ENCODE measurements around the gene PSD. TPM values are rescaled to one million over a fixed set of nuclear protein-coding genes. Genes with fewer than 3 reads are reported as not detected.

The PSD gene
- total RNA-seq, 2 donors from 2014 or later = 2.9 to 5.1 TPM

GRCh38 chr10:102410429-102411073, 8.0 kb downstream of the PSD start:
- H3K4me1 Mint-ChIP-seq = peaks cover 31% of the 10 kb centered on the region

GRCh38 chr10:102409604-102410428, 8.8 kb downstream of the PSD start:
- Mint-ChIP-seq H3K27me3 (peaks cover 42% of the 10 kb centered on the region), H3K4me1 (peaks cover 32% of the 10 kb centered on the region), H3K27ac (peak overlapping the region; percentile 79), H3K4me3 (peak overlapping the region; percentile 90), H3K36me3 (ENCODE audit: low read depth) (peaks cover 8% of the 10 kb centered on the region)
- ATAC-seq (no peak), DNase-seq (no peak)
- H3K9me3 ChIP-seq (ENCODE audit: control insufficient read depth, low read length, poor library complexity, severe bottlenecking) = no peaks in the 10 kb centered on the region

More at GRCh38 chr10:102410429-102411073, 8.0 kb downstream of the PSD start:
- H3K9me3 ChIP-seq (ENCODE audit: control insufficient read depth, low read length, poor library complexity, severe bottlenecking) = no peaks in the 10 kb centered on the region
- peaks cover 8% of the 10 kb centered on the region for H3K36me3 Mint-ChIP-seq (ENCODE audit: low read depth)
- H3K27me3 Mint-ChIP-seq = peaks cover 43% of the 10 kb centered on the region
- H3K4me3 Mint-ChIP-seq = peak overlapping the region; percentile 90
- peak; percentile 5 for ATAC-seq
- DNase-seq = peak in 1 of 3 donors; percentile 28
- peak overlapping the region; percentile 79 for H3K27ac Mint-ChIP-seq

- ATAC-seq (peak; percentile 53), DNase-seq (peak; percentile 44 to 59 (median 55))
- peaks cover 8% of the 10 kb centered on the region for H3K36me3 Mint-ChIP-seq (ENCODE audit: low read depth)
- H3K4me1 Mint-ChIP-seq = peaks cover 34% of the 10 kb centered on the region
- H3K4me3 Mint-ChIP-seq = peak overlapping the region; percentile 90
- H3K27ac Mint-ChIP-seq = peak overlapping the region; percentile 95
- peaks cover 35% of the 10 kb centered on the region for H3K27me3 Mint-ChIP-seq
- no peaks in the 10 kb centered on the region for H3K9me3 ChIP-seq (ENCODE audit: control insufficient read depth, low read length, poor library complexity, severe bottlenecking)
Observed at GRCh38 chr10:102408728-102409603, 9.6 kb downstream of the PSD start.

GRCh38 chr10:102408131-102408727, 10.4 kb downstream of the PSD start:
- peak overlapping the region; percentile 95 for H3K27ac Mint-ChIP-seq

GRCh38 chr10:102407425-102408130, 11.0 kb downstream of the PSD start:
- peak overlapping the region; percentile 95 for H3K27ac Mint-ChIP-seq
- no peak for DNase-seq

More at GRCh38 chr10:102408131-102408727, 10.4 kb downstream of the PSD start:
- Mint-ChIP-seq H3K4me3 (peak overlapping the region; percentile 84), H3K27me3 (peaks cover 35% of the 10 kb centered on the region), H3K36me3 (ENCODE audit: low read depth) (peaks cover 8% of the 10 kb centered on the region), H3K4me1 (peaks cover 39% of the 10 kb centered on the region)
- no peaks in the 10 kb centered on the region for H3K9me3 ChIP-seq (ENCODE audit: control insufficient read depth, low read length, poor library complexity, severe bottlenecking)
- ATAC-seq (peak; percentile 9), DNase-seq (no peak)

GRCh38 chr10:102406815-102407214, 11.8 kb downstream of the PSD start:
- peak overlapping the region; percentile 95 for H3K27ac Mint-ChIP-seq
- peaks cover 32% of the 10 kb centered on the region for H3K27me3 Mint-ChIP-seq
- no peak for DNase-seq
- peaks cover 37% of the 10 kb centered on the region for H3K4me1 Mint-ChIP-seq
- no peaks in the 10 kb centered on the region for H3K9me3 ChIP-seq (ENCODE audit: control insufficient read depth, low read length, poor library complexity, severe bottlenecking)
- no peak for ATAC-seq
- peaks cover 8% of the 10 kb centered on the region for H3K36me3 Mint-ChIP-seq (ENCODE audit: low read depth)
- H3K4me3 Mint-ChIP-seq = peak overlapping the region; percentile 77

More at GRCh38 chr10:102407425-102408130, 11.0 kb downstream of the PSD start:
- H3K27me3 Mint-ChIP-seq = peaks cover 35% of the 10 kb centered on the region
- H3K4me1 Mint-ChIP-seq = peaks cover 35% of the 10 kb centered on the region
- no peaks in the 10 kb centered on the region for H3K9me3 ChIP-seq (ENCODE audit: control insufficient read depth, low read length, poor library complexity, severe bottlenecking)
- peaks cover 8% of the 10 kb centered on the region for H3K36me3 Mint-ChIP-seq (ENCODE audit: low read depth)
- ATAC-seq = no peak
- H3K4me3 Mint-ChIP-seq = peak overlapping the region; percentile 77

GRCh38 chr10:102405632-102406031, 13.0 kb downstream of the PSD start:
- H3K27ac Mint-ChIP-seq = peak overlapping the region; percentile 95
- ATAC-seq = peak; percentile 9
- no peaks in the 10 kb centered on the region for H3K9me3 ChIP-seq (ENCODE audit: control insufficient read depth, low read length, poor library complexity, severe bottlenecking)
- peaks cover 31% of the 10 kb centered on the region for H3K4me1 Mint-ChIP-seq
- no peak for DNase-seq
- H3K4me3 Mint-ChIP-seq = peak overlapping the region; percentile 79
- peaks cover 23% of the 10 kb centered on the region for H3K27me3 Mint-ChIP-seq
- peaks cover 5% of the 10 kb centered on the region for H3K36me3 Mint-ChIP-seq (ENCODE audit: low read depth)

- ATAC-seq (peak; percentile 1), DNase-seq (no peak)
- H3K9me3 ChIP-seq (ENCODE audit: control insufficient read depth, low read length, poor library complexity, severe bottlenecking) = no peaks in the 10 kb centered on the region
- Mint-ChIP-seq H3K4me3 (peak overlapping the region; percentile 79), H3K27me3 (peaks cover 22% of the 10 kb centered on the region), H3K4me1 (peaks cover 33% of the 10 kb centered on the region), H3K27ac (peak overlapping the region; percentile 95), H3K36me3 (ENCODE audit: low read depth) (peaks cover 9% of the 10 kb centered on the region)
Observed at GRCh38 chr10:102405108-102405571, 13.4 kb downstream of the PSD start.

- Mint-ChIP-seq H3K4me1 (peaks cover 31% of the 10 kb centered on the region), H3K36me3 (ENCODE audit: low read depth) (peaks cover 5% of the 10 kb centered on the region), H3K27me3 (peaks cover 15% of the 10 kb centered on the region), H3K4me3 (peak overlapping the region; percentile 79), H3K27ac (peak overlapping the region; percentile 95)
- no peaks in the 10 kb centered on the region for H3K9me3 ChIP-seq (ENCODE audit: control insufficient read depth, low read length, poor library complexity, severe bottlenecking)
- ATAC-seq = peak; percentile 2
- DNase-seq = no peak
Observed at GRCh38 chr10:102404361-102405107, 14.1 kb downstream of the PSD start.

- peaks cover 7% of the 10 kb centered on the region for H3K27me3 Mint-ChIP-seq
- ATAC-seq (no peak), DNase-seq (no peak)
- peaks cover 4% of the 10 kb centered on the region for H3K36me3 Mint-ChIP-seq (ENCODE audit: low read depth)
- H3K9me3 ChIP-seq (ENCODE audit: control insufficient read depth, low read length, poor library complexity, severe bottlenecking) = no peaks in the 10 kb centered on the region
- H3K27ac Mint-ChIP-seq = peak overlapping the region; percentile 95
- peaks cover 35% of the 10 kb centered on the region for H3K4me1 Mint-ChIP-seq
- H3K4me3 Mint-ChIP-seq = no peak overlapping the region
Observed at GRCh38 chr10:102403115-102403514, 15.5 kb downstream of the PSD start.

GRCh38 chr10:102402512-102402896, 16.1 kb downstream of the PSD start:
- ATAC-seq (no peak), DNase-seq (no peak)
- no peak overlapping the region for H3K4me3 Mint-ChIP-seq
- no peak overlapping the region for H3K27ac Mint-ChIP-seq
- H3K27me3 Mint-ChIP-seq = peaks cover 1% of the 10 kb centered on the region
- peaks cover 4% of the 10 kb centered on the region for H3K36me3 Mint-ChIP-seq (ENCODE audit: low read depth)
- H3K9me3 ChIP-seq (ENCODE audit: control insufficient read depth, low read length, poor library complexity, severe bottlenecking) = no peaks in the 10 kb centered on the region
- peaks cover 37% of the 10 kb centered on the region for H3K4me1 Mint-ChIP-seq

Data from T-helper 17 cell (primary cell).